Measurements from ENCODE around the gene CCNI2.

The CCNI2 gene

DNA sequence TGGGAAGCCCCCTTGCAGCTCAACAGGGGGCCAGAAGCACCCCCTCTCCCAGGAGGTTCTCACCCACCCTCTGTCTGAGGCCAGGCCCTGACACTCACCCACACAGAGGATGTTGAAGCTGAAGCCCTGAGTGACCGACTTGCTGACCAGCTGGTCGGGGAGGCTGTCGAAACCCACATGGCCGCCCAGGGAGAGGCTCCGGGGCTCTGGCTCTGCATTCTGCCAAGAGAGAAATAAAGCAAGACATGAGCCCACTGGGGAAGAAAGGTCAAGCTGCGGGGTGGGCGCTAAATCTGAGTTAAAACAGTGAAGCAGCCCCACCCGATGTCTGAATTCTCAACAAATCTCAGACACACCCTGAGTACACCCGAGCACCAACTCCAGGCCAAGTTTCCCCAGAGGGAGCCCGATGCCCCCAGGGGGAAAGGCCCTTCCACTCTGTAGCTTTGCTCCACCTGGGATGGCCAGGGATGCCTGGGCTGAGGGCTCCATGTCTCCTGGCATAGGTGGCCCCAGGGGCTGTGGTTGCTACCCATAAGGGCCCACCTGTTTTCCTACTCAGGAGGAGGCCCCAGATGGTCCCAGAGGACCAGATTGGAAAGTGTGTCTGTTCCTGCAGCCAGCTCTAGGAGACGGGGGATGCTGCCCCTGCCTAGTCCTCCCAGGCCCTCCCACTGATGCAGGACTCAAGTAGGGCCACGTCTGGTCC lies 18.2 kb downstream of the CCNI2 start:
- no peak for DNase-seq (ENCODE audit: low read depth in 2 of 2)

DNA sequence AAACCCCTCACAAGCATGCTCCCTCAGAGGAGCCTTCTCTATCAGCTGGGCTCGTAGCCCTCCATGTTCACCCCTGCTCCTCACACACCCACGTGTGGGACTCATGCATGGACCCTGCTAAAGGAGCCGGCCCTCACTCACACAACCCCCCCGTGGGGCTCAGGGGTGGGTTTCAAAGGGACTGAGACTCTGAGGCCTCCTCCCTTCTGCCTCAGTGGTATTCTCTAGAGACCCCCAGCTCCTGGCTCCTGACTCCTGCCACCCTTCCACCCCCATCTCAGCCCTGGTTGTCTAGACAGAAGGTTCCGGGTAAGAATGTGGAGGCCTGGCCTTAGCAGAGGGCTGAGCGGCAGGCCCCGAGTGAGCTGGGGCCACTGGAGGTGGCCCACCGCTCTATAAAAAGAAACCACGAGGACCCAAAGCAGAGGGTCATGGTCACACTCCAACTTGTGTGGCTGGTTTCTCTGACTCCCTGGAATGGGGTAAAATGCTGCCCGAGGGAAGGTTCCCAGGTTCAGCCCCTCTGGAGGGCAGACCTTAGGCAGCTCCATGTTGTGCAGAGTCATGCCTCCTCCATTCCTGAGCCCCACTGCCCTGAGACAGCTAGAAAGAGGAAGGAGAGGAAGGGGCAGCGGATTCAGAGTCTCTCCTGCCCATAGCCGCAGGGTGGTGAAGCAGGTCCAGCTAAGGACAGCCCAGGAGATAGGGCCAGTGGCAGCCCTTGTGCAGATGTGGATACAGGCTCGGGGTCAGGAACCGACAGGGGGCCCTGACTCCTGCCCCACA lies 19.0 kb downstream of the CCNI2 start:
- no peak for DNase-seq (ENCODE audit: low read depth in 2 of 2)

DNA sequence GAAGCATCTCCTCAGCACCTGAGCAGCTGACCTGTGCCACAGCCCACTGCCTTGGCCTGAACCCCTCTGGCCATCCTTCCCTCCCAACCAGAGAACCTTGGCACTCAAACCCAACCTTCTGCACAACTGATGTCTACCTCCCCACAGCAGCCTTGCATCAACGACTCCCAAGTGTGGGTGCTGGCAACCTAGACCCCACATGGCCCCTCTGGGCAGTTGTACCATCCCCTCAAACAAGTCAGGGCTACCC lies 19.5 kb downstream of the CCNI2 start:
- no peak for DNase-seq (ENCODE audit: low read depth in 2 of 2)

DNA sequence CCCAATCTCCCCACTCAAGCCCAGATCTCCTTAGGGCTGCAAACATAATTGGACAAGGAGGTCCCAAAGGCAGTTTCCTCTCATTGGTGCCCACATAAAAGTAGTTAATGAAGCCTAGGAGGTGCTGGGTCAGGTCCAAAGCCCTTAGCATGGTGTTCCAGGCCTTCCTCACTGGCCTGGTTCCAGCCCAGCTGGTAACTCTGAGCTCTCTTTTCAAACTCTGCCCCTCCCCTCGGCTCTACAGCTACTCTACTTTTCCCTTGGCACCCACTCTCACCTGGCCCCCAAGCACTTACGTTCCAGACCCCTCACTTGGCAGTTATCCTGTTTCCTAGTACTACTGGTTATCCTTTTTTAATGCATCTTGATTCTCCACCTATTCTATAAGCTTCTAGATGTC lies 19.9 kb downstream of the CCNI2 start:
- no peak for DNase-seq (ENCODE audit: low read depth in 2 of 2)

DNA sequence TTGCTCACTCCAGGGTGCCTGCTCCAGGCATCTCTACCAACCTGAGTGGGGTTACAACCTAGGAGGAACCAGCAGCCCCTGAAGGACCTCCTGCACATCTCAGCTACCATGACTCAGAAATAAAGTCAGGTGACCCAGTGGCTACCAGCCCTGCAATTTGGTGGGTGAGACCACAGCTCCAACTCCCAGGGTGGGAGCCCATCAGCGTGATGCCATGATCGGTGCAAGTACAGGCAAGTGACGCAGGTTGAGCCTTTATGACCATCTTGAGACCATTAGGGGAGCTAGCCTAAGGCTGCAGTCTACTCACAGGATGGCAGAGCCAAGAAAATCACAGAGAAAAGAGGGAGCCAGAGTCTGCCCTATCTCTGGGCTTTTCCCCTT lies 21.3 kb downstream of the CCNI2 start:
- no peak for DNase-seq (ENCODE audit: low read depth in 2 of 2)

DNA sequence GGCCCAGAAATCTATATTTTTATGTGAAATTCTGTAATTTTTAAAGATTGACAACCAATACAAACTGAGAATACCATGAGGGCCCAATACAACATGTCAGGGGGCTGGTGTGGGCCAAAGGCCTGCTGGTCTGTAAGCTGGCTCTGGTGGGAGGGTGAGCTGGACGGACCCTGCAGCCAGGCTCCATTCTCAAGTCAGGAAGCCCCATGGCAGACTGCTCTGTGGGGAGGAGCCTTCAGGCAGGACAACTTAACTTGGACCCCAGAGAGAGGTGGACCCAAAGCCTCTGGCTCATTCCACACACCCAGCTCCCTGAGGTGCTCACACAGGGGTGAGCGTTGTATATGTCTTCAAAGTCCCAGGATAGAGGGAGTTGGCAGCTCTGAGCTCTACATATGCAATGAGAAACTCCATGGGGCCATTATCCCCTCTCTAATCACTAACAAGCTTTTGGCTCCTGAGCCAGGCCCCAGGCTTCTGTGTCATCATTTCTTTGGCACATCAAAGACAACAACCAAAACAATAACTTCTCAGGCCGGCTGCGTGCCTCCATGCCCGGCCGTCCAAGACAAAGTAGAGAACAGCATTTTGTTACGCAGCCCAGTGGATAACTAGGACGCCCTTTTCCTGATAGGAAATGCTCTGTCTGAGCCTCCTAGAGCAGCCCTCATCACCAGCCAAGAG lies 23.4 kb downstream of the CCNI2 start:
- no peak for DNase-seq (ENCODE audit: low read depth in 2 of 2)

DNA sequence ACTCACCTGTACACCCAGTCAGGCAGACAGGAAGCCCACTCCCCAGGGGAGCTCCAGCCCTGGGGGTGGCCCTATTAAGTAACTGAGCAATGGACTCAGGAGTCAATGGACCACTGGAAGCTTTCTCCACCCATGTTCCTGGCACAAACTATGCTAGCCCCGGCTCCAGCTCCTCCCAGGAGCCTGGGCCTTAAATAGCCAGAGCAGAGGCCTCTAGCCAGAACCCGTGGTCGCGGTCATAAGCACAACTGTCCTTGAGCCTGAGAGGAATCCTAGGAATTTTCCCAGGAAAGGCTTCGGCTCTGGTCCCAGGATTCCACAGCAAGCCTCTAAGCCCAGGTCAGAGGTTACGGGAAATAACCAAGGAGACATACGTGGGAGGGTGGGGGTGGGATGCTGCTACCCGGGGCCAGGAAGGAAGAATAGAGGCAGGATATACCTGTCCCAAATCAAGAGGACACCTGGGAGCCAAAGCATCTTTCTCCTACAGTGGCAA lies 24.3 kb downstream of the CCNI2 start:
- no peak for DNase-seq (ENCODE audit: low read depth in 2 of 2)

DNA sequence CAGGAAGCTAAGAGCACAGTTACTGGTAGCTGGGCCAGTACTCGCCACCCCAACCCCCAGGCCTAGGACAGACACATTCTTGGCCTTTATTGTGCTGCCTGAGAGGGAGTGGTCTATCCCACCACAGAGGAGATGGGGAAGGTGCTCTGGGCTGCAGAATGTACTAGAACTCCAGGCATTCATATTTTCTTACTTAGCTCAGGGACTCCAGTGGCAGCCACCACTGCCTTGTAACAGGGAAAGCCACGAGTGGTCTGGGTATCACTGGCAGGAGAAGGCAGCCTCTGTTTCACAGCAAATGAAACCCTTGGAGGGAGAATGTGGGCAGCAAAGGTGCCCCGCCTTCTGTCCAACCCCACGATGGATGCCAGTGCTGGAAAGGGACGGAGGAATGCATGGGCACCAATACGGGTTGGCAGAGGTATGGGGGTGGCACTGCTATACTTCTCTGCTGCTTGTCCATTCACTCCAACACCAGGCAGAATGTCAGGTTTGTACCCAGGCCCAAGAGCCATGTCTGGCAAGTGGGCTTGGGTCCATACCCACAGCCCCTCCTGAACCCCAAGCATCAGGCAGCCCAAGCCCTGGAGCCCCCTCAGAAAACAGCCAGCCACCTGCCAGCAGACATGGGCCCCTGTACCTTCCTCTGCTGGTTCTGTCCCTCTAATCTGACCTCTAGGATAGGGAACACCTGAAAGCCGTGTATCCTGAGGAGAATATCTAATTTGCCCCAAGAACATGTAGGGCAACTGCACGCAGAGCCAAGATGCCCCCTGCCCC lies 25.3 kb downstream of the CCNI2 start:
- DNase-seq (ENCODE audit: low read depth in 2 of 2): no peak

DNA sequence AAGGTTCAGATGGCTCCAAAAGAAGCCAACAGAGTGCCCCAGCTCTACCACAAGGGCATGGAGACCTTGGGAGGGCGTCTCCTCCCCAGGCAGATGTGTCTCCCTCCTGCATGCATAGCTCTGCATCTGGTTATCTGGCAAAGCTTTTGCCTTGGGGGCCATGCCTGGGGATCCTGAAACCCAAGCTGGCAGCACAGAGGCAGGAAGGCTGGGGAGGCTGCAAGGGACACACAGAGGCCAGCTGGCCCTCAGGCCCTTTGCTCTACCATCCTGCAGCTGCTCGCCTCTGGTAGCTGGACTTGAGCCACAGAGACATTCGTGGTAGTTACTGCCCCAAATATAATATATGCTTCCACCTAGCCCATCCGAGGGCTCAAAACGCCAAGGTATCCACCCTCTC lies 25.9 kb downstream of the CCNI2 start:
- DNase-seq (ENCODE audit: low read depth in 2 of 2): no peak

DNA sequence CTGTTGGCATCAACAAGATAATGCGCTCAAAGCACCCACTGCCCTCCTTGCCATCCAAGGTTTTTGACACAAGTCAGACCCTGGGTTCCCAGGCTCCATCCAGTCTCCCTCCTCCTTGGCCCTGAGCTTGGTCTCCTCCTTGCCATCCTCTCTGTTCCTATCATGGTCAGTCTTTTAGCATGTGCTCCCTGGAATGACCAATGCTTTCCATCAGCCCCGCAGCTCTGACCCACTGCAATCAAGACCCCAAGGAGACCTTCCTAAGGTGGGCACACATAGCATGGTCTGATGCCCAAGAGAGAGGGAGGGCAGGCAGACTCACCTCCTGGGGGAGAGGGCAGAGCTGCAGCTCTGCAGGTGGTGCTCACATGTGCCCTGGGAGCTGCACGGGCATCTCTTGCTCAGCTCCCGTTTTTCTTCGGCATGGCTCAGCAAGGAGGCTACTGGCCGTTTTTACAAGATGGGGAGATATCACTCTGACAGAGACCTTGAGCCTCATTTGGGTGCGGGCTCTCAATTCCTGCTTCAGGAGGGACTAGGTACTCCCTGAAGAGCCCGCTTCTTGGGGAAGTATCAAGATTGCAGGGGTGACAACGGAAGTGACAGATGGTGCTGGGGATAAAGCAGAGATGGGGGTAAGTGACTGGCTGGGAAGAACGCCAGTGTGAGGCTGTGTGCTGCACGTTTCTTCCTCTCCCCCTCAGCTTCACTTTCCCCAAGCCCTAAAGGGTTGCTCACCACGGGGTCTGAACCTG lies 26.6 kb downstream of the CCNI2 start:
- no peak for DNase-seq (ENCODE audit: low read depth in 2 of 2)

DNA sequence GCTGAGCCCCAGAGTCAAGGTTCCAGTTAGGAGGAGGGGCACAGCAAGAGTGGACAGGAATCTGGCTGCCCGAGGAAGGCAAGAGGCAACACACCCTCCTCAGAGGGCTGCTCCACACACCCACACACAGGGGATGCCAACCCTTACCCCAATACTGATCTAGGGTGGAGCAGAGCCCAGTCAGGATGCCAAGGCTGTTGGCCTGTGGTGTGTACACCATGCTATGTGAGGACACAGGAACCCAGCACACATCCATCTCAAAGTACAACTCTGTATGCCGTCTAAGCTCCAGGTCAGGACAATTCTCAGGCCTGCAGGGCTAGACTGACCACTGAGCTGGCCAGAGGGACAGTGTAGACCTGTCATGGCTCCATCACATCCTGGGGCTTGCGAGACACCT lies 27.2 kb downstream of the CCNI2 start:
- DNase-seq (ENCODE audit: low read depth in 2 of 2): no peak

DNA sequence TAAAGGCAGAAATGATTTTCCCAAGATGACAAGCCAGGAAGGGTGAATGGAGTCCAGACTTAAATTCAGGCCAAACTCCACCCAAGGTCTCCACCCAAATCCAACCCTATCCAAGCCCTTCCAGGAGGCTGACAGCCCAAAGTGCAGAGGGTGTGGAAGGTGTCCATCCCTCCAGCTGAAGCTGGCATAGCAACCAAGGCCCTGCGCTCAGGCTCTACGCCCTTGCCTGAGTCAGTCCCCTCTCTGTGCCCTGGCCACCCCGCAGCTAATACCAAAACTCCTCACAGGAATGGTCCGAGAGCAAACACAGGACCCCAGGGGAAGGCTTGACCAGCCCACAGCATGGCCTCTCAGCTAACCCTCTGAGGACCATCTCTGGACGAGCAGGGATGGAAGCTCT lies 27.7 kb downstream of the CCNI2 start:
- DNase-seq (ENCODE audit: low read depth in 2 of 2): no peak

DNA sequence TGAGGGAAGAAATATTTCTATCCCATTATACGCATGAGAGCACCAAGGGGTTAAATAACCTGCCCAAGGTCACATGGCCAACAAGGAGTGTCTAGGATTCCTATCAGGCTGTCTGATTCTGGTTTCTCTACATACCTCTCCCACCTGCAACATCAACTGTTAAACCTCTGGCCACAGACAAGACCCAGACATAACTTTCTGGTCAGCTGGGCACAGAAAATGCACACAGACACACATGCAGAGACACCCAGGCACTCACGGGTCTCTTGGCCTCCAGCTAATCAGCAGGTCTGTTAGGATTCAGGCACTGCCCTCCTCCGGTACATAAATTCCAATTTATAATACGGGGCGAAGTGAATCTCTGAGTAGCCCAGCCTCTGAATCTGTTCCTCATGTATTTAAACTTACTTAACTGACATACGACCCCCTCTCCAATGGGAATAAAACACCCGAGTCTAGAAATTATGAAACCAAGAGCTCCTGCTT lies 28.3 kb downstream of the CCNI2 start:
- DNase-seq (ENCODE audit: low read depth in 2 of 2): no peak

DNA sequence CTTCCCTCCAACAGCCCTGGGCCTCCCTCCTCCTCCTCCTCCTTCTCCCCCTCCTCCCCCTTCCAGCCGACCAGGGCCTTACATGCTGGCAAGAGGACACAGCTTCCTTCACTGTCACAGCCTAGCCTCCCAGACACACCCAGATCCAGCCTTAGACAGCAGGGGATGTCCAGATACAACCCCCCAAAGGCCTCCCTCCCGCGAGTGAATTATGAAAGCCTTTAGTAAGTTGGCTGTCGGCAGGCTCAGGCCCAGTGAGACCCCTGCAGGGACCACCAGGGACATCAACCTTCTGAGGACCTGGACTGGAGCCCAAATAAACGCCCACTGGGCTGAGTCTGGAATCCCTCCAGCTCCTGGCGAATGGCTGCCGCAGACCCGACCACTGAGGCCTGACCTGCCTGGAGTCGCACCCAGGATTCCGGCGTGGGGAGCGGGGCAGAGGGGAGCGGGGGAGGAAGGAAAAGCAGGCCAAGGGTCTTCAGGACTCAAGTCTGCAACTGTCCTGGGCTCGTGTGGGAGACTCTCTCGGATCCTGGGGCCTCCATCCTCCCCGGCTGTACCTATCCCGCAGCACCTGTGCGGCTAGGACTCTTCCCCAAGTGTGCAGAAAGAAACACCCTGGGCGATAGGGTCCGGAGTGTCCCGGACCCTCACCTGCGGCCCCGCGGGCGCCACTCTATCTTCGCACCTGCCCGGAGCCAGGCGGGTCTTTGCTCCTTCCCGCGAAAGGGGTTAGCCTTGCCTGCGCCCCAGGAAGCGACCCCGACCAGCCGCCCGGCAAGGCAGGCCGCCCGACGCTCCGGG lies 29.1 kb downstream of the CCNI2 start:
- DNase-seq (ENCODE audit: low read depth in 2 of 2): no peak

DNA sequence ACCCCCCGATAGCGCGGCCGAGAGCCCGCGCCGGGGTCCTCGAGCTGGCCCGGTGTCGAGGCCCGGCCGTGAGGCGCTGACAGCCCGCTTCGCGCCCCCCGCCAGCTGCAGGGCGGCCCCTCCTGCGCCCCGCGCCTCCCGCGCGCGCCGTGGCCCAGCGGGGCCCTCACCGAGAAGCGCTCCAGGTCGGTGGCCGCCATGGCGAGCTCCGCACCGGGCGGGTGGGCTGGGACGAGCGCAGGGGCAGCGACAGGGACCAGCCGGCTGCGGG lies 29.6 kb downstream of the CCNI2 start:
- no peak for DNase-seq (ENCODE audit: low read depth in 2 of 2)

DNA sequence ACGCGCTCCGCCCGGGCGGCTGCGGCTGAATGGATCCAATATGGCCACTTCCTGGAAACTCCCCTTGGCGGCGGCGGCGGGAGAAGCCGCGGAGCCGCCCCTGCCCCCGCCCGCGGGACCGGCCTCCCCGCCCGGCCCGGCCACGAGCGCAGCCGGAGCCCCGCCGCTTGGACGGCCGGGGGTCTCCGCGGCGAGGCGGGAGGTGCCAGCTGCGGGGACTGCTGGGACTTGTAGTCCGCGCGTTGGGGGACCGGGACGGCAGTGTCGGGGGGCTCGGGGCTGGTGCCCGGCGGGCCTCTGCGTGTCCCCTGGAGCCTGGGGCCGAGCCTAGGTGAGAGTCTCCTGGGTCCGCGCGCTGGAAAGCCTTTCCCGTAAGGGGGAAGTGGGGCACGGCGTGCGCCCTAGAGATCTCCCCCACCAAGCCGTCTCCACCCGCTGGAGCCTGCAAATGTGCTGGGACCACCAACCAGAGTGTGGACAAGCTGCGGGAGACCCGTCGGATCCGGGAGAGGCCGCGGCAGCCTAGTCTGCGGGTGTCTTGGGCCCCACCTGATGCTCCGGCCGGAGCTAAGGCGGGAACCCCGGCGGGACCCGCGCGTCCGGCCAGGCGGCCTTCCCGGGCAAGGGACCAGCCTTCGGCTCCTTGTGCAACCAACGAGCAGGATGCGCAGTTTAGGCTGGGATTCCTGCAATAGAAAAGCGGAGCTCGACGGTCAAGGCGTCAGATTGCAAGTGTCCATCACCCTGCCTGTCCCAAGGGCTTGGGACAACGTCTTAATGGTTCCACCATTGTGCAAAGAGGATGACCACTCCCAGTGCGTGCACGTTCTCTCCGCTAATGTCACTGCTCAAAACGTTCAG lies 30.2 kb downstream of the CCNI2 start, which contains the start of gene SEPTIN8:
SEPTIN8 (minus strand) TSS at position 31 of the 861 bp plus-strand sequence. CDS start 102 bp downstream, outside the sequence.
- peak in 1 of 2 donors; percentile 4 for DNase-seq (ENCODE audit: low read depth in 2 of 2)

DNA sequence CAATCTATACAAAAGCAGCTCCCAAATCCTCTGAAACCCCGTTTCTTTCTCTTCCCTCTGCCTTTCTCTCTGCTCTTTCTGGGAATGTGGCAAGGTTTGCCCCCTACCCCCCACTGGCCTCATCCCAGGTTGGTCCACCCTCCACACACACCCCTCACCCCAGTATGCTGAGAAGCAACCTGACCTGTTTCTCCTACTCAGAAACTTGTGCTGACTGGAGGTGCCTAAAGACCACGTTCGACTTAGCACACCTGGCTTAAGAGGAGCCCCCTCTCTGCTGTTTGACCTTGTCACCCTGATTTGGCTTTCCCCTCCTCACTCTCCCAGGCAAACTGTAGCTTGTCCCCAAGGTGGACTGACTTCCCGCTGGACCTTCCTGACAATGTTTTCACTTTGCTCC lies 30.9 kb downstream of the CCNI2 start:
- no peak for DNase-seq (ENCODE audit: low read depth in 2 of 2)

DNA sequence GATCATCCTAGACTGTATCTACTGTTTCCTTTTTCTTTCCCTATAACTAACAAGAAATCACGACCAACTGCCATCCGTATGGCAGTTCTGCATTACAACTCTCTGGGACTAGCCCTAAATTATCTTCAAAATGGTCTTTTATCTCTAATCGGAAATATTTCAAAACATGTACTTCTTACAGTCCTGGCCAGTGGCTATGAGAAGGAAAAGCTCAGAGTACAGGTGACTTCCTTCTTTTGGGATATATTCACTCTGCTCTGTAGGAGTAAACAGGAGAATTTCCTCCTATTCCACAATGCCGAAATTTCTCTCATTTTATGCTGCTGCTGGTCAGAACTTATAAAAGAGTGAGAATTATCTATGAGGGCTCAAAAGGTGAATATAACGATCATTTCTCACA lies 31.6 kb downstream of the CCNI2 start:
- no peak for DNase-seq (ENCODE audit: low read depth in 2 of 2)

DNA sequence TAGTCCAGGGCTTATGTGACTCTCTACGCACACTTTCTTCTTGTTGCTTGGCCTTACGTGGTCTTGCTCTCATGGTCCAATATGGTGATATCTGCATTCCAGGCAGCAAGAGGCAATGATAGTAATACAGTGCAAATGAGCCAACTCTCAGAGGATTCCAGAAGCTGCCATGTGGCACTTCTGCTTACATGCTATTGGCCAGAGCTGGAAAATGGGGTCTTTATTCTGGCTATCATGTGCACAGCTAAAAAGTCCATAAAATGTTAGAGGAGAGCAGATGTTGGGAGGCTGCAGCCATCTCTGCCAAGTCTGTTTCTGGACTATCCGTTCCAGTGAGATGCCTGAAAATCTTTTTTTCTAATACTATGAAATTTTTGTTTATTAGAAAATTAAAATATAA lies 32.7 kb downstream of the CCNI2 start:
- DNase-seq (ENCODE audit: low read depth in 2 of 2): no peak

DNA sequence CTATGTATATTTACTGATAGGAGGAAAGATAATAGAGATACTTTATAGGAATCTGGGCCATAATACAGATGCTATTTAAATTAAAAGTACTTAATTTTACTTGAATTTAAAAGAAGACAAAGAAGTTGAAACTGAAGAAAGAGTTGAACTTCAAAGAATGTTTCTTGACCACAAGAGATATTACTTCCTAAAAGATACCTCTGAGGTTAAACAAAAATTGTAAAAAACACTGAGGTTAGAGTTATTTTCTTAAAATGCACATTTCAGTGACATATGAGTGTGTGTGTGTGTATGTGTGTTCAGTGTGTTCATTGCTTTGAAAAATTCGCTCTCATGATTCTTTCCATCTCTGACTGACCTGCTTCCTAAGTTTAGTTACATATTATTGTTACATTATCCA lies 33.4 kb downstream of the CCNI2 start:
- DNase-seq (ENCODE audit: low read depth in 2 of 2): no peak

All from activated CD8-positive, alpha-beta memory T cell treated with anti-CD3 and anti-CD28 coated beads for 4 hours (primary cell).